Measurements from ENCODE around the gene SETD3.

Gene SETD3

DNA sequence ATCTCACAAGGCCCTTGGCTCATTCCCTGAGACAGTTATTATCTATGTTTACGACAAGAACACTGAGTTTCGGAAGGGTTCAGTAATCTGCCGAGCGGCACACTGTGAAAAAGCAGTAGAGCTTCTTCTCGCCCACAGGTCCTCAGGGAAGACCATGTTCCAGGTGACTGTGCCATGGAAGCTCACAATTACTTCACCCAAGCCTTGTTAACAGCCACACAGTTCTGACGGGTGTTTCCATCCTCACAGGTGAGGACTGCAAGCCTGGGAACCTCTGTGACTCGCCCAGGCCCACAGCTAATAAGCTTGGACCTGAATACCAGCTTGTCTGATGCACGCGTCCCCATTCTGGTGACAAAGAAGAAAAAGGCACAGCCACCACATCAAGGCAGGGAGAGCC lies 15.4 kb downstream of the SETD3 start:
- Histone ChIP-seq H3K27me3 (ENCODE audit: insufficient read depth, low read length) (no peaks in the 10 kb centered on the region), H2AFZ (ENCODE audit: low read length) (no peak overlapping the region), H3F3A (ENCODE audit: insufficient read depth, low read length) (no peaks in the 10 kb centered on the region), H3K4me3 (ENCODE audit: low read depth, low read length, poor library complexity, severe bottlenecking) (no peak overlapping the region), H3K9me2 (ENCODE audit: low read depth, low read length) (no peaks in the 10 kb centered on the region), H3K36me3 (ENCODE audit: insufficient read depth, low read length) (peaks cover 24% of the 10 kb centered on the region; the same call in 1 of the 2 replicates), H3K9ac (ENCODE audit: low read length) (no peak overlapping the region), H3K79me2 (ENCODE audit: insufficient read depth, low read length) (peaks cover 14% of the 10 kb centered on the region), H3K27ac (ENCODE audit: low read depth, low read length, poor library complexity, severe bottlenecking) (no peak overlapping the region), H3K4me1 (ENCODE audit: insufficient read depth, low read length, severe bottlenecking) (no peaks in the 10 kb centered on the region), H4K20me1 (ENCODE audit: insufficient read depth, low read length) (no peaks in the 10 kb centered on the region), H3K4me2 (ENCODE audit: low read length) (no peak overlapping the region), H3K9me3 (ENCODE audit: low read length) (no peaks in the 10 kb centered on the region)
- TF ChIP-seq, protein P1, sequence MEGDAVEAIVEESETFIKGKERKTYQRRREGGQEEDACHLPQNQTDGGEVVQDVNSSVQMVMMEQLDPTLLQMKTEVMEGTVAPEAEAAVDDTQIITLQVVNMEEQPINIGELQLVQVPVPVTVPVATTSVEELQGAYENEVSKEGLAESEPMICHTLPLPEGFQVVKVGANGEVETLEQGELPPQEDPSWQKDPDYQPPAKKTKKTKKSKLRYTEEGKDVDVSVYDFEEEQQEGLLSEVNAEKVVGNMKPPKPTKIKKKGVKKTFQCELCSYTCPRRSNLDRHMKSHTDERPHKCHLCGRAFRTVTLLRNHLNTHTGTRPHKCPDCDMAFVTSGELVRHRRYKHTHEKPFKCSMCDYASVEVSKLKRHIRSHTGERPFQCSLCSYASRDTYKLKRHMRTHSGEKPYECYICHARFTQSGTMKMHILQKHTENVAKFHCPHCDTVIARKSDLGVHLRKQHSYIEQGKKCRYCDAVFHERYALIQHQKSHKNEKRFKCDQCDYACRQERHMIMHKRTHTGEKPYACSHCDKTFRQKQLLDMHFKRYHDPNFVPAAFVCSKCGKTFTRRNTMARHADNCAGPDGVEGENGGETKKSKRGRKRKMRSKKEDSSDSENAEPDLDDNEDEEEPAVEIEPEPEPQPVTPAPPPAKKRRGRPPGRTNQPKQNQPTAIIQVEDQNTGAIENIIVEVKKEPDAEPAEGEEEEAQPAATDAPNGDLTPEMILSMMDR (IDR thresholded peaks at IDR 0.05; ENCODE audit: low read length), result no peak
- no peak for TF ChIP-seq EZH2 (IDR thresholded peaks at IDR 0.05; ENCODE audit: borderline replicate concordance, low read length)

DNA sequence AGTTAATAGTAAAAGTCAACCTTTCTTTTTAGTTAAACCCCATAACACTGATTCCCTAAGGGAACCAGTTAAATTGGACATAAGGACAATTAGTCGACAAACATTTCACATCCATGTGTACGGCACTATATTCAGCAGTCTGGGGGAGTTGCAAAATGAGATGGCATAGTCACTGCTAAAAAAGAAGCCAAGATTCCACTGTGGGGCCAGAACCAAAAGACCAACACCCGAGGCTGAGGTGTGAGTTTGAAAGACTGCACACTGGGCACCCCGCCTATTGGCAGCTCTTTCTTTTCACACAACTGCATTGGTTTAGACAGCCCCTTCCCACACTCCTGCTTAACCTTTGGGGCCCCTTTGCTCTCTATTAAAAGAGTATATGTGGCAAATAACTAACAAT lies 16.7 kb downstream of the SETD3 start:
- no peak for TF ChIP-seq EZH2 (IDR thresholded peaks at IDR 0.05; ENCODE audit: borderline replicate concordance, low read length)
- TF ChIP-seq, protein P1 (IDR thresholded peaks at IDR 0.05; ENCODE audit: low read length), result no peak
- H3K27ac ChIP-seq (ENCODE audit: low read depth, low read length, poor library complexity, severe bottlenecking), result no peak overlapping the region
- H3K9me2 ChIP-seq (ENCODE audit: low read depth, low read length), result no peaks in the 10 kb centered on the region
- H3K4me1 ChIP-seq (ENCODE audit: insufficient read depth, low read length, severe bottlenecking), result no peaks in the 10 kb centered on the region
- no peak overlapping the region for H2AFZ ChIP-seq (ENCODE audit: low read length)
- no peaks in the 10 kb centered on the region for H4K20me1 ChIP-seq (ENCODE audit: insufficient read depth, low read length)
- H3F3A ChIP-seq (ENCODE audit: insufficient read depth, low read length), result no peaks in the 10 kb centered on the region
- H3K4me3 ChIP-seq (ENCODE audit: low read depth, low read length, poor library complexity, severe bottlenecking), result no peak overlapping the region
- H3K36me3 ChIP-seq (ENCODE audit: insufficient read depth, low read length), result peaks cover 26% of the 10 kb centered on the region; the same call in 1 of the 2 replicates
- H3K4me2 ChIP-seq (ENCODE audit: low read length), result no peak overlapping the region
- no peaks in the 10 kb centered on the region for H3K27me3 ChIP-seq (ENCODE audit: insufficient read depth, low read length)
- peaks cover 13% of the 10 kb centered on the region for H3K79me2 ChIP-seq (ENCODE audit: insufficient read depth, low read length)
- no peaks in the 10 kb centered on the region for H3K9me3 ChIP-seq (ENCODE audit: low read length)
- H3K9ac ChIP-seq (ENCODE audit: low read length), result no peak overlapping the region

DNA sequence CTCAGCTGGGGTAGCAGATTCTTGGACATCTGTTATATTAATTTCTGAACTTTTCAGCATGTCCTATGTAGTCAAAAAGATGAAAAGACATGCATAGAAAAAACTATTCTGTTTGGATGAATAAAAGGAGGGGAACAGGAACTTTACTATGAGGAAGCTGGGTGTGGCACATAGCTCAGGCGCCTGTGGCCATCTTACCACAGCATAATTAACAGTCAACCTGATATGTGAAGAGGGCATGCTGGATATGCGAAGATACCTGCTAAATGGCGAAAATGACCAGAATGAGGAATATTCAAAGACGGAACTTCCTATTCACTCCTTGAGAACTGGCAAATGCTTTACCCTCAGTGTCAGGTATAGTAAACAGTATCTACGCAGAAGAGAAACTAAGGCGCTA lies 18.4 kb downstream of the SETD3 start:
- Histone ChIP-seq H3K36me3 (ENCODE audit: insufficient read depth, low read length) (peaks cover 38% of the 10 kb centered on the region; the same call in 1 of the 2 replicates), H3K9ac (ENCODE audit: low read length) (no peak overlapping the region), H3K9me3 (ENCODE audit: low read length) (no peaks in the 10 kb centered on the region), H4K20me1 (ENCODE audit: insufficient read depth, low read length) (no peaks in the 10 kb centered on the region), H3F3A (ENCODE audit: insufficient read depth, low read length) (no peaks in the 10 kb centered on the region), H3K4me1 (ENCODE audit: insufficient read depth, low read length, severe bottlenecking) (no peaks in the 10 kb centered on the region), H3K27ac (ENCODE audit: low read depth, low read length, poor library complexity, severe bottlenecking) (no peak overlapping the region), H2AFZ (ENCODE audit: low read length) (no peak overlapping the region), H3K4me3 (ENCODE audit: low read depth, low read length, poor library complexity, severe bottlenecking) (no peak overlapping the region), H3K9me2 (ENCODE audit: low read depth, low read length) (no peaks in the 10 kb centered on the region), H3K79me2 (ENCODE audit: insufficient read depth, low read length) (peaks cover 6% of the 10 kb centered on the region; the same call in 1 of the 2 replicates), H3K27me3 (ENCODE audit: insufficient read depth, low read length) (no peaks in the 10 kb centered on the region), H3K4me2 (ENCODE audit: low read length) (no peak overlapping the region)
- TF ChIP-seq, protein P1 (IDR thresholded peaks at IDR 0.05; ENCODE audit: low read length), result no peak
- TF ChIP-seq EZH2 (IDR thresholded peaks at IDR 0.05; ENCODE audit: borderline replicate concordance, low read length), result no peak

All from OCI-LY1 (cell line).